ENCODE measurements around the gene UCMA.
"Not testable (repeated sequence)": the region's sequence is repeated elsewhere in the genome, so short reads cannot be mapped to it uniquely, and the experiment has no call there.

The UCMA gene

DNA sequence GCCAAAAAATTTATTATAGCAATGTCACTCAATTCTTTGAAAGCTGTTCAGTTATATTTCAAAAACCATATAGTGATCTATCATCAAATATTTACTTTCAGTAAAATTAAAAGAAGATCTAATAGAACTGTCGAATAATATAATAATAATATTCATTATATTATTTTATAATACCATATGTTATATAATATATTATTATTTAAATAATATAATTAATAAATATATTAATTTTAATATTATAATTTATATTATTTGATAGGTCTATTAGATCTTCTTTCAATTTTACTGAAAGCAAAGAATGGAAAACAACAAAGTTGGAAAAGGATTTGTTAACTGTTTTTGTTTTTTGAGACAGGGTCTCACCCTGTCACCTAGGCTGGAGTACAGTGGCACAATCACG is 22.5 kb upstream of the UCMA start:
- DNase-seq (ENCODE audit: insufficient read length), result no peak
- FAIRE-seq, result no peak
- no peak for TF ChIP-seq TAF1 (IDR thresholded peaks at IDR 0.05; ENCODE audit: borderline replicate concordance, low read depth, low read length)
- no peak for TF ChIP-seq POLR2AphosphoS5 (IDR thresholded peaks at IDR 0.05; ENCODE audit: low read depth, low read length)
- no peak for TF ChIP-seq POLR2A (IDR thresholded peaks at IDR 0.05; ENCODE audit: low read depth, low read length)

DNA sequence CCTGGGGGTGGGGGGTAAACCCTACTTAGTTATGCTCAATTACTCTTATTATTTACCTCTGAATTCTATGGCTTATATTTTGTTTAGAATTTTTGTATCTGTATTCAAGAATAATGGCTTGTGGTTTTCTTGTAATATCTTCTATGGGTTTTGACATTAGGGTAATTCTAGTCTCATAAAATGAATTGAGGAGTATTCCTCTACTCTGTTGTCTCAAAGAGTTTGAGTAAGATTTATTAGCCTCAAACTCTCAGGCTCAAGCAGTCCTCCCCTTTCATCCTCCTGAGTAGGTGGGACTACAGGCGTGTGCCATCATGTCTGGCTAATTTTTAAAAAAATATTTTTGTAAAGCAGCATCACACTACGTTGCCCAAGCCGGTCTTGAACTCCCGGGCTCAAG is 19.6 kb upstream of the UCMA start:
- DNase-seq (ENCODE audit: insufficient read length) (no peak), FAIRE-seq (no peak)
- TF ChIP-seq TAF1 (IDR thresholded peaks at IDR 0.05; ENCODE audit: borderline replicate concordance, low read depth, low read length) (no peak), POLR2AphosphoS5 (IDR thresholded peaks at IDR 0.05; ENCODE audit: low read depth, low read length) (no peak), POLR2A (IDR thresholded peaks at IDR 0.05; ENCODE audit: low read depth, low read length) (no peak)

DNA sequence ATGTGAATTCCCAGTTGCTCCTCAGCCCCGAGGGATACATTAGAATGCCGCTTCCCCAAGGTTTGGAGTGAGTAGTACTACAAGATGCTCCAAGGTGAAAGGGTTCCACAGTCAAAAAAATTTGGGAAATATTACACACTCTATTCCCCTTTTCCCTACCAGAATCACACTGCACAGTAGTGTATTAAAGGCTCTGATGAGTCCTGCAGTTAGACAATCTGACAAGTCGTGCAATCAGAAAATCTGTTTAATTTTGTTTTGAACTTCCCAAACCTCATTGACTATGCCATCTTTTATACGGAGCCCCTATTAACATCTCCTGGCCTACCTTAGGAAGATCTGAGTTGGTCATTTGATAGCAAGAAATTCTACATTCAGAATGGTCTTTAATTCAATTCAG is 13.6 kb upstream of the UCMA start:
- DNase-seq (ENCODE audit: insufficient read length), result no peak
- no peak for TF ChIP-seq POLR2AphosphoS5 (IDR thresholded peaks at IDR 0.05; ENCODE audit: low read depth, low read length)
- TF ChIP-seq TAF1 (IDR thresholded peaks at IDR 0.05; ENCODE audit: borderline replicate concordance, low read depth, low read length), result no peak
- FAIRE-seq, result no peak

DNA sequence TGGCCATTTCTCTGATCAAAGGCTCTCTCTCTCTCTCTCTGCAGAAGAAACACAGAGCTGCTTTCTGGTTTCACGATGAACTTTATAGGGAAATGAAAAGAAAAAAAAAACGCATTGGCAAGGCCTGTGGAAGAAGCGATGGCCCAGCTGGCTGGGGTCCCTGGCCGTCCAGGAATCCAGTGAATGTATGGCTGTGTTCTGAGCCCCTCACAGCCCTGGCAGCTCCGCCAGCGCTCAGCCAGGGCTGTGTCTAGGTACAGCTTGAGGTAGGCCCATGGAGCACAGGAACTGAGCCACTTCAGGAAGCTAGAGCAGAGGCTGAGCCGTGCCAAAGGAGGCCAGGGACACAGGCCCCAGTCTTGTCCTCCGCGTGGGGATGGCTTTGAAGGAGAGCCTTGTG is 13.1 kb upstream of the UCMA start:
- no peak for DNase-seq (ENCODE audit: insufficient read length)
- TF ChIP-seq POLR2A (IDR thresholded peaks at IDR 0.05; ENCODE audit: low read depth, low read length), result no peak
- no peak for FAIRE-seq

DNA sequence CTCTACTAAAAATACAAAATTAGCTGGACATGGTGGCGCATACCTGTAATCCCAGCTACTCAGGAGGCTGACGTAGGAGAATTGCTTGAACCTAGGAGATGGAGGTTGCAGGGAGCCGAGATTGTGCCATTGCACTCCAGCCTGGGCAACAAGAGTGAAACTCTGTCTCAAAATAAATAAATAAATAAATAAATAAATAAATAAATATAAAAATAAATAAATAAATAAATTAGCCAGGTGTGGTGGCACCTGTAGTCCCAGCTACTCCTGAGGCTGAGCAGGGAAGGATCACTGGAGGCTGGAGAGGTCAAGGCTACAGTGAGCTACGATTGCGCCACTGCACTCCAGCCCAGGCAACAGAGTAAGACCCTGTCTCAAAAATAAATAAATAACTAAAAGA is 8.1 kb upstream of the UCMA start:
- FAIRE-seq, result not testable (repeated sequence)

DNA sequence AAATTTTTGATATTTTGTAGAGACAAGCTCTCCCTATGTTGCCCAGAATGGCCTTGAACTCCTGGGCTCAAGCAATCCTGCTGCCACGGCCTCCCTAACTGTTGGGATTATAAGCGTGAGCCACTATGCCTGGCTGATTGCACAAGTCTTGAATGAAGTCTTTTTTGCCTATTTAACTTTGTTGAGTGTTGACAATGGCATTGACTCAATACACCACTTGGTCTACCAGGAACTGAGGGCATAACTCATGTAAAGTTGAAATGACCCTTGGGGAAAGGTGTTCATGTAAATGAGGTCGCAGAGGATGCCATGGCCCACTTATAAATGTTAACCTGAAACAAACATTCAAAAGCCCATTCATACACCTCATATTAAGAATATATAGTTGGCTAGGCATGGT is 7.4 kb upstream of the UCMA start:
- FAIRE-seq, result no peak
- DNase-seq (ENCODE audit: insufficient read length), result no peak
- TF ChIP-seq POLR2AphosphoS5 (IDR thresholded peaks at IDR 0.05; ENCODE audit: low read depth, low read length) (no peak), TAF1 (IDR thresholded peaks at IDR 0.05; ENCODE audit: borderline replicate concordance, low read depth, low read length) (no peak), POLR2A (IDR thresholded peaks at IDR 0.05; ENCODE audit: low read depth, low read length) (no peak)

More for the DNA sequence above, 8.1 kb upstream of the UCMA start:
- DNase-seq (ENCODE audit: insufficient read length), result not testable (repeated sequence)

DNA sequence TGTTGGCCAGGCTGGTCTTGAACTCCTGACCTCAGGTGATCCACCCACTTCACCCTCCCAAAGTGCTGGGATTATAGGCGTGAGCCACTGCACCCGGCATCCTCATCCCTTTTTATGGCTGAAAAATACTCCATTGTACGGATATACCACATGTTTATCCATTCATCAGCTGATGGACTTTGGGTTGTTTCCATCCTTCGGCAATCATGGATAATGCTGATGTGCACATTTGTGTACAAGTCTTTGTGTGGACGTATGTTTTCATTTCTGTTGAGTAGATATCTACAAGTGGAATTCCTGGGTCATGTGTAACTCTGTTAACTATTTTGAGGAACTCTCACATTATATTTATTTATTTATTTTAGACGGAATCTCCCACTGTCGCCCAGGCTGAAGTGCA is 5.7 kb upstream of the UCMA start:
- no peak for FAIRE-seq
- no peak for TF ChIP-seq TAF1 (IDR thresholded peaks at IDR 0.05; ENCODE audit: borderline replicate concordance, low read depth, low read length)
- TF ChIP-seq POLR2AphosphoS5 (IDR thresholded peaks at IDR 0.05; ENCODE audit: low read depth, low read length), result no peak
- TF ChIP-seq POLR2A (IDR thresholded peaks at IDR 0.05; ENCODE audit: low read depth, low read length), result no peak

DNA sequence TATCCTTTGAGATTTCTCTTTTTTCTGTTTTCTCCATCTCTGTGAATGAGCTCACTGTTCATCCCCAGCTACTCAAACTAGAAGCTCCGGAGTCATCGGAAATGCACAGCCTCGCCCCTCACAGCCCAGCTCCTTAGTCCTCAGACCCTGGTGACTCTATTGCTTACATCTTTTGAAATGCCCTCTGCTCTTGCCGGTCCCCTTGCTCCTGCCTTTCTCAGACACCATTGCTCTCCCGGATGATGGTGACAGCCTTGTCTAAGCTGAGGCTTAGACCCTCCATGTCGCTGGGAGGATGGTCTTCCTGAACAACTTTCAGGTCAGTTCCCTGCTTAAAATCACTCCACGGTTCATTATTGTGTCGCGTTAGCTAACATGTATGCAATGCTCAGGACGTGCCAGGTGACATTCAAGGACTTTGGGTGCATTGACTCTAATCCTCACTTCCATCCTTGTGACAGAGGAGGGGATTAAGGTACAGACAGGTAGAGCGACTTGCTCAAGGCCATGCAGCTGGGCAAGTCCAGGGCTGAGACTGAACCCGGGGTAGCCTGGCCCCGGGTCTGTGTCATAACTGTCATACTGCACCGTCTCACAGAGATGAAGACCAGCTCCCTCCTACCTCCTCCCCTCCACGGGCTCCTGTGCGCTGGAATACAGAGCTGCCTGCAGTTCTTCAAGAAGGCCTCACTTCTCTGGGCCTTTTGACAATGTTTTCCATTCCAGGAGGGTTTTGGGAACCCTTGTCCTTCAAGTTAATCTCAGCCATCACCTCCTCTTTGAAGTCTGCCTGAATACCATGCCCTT is 4.3 kb upstream of the UCMA start:
- FAIRE-seq (no peak), DNase-seq (ENCODE audit: insufficient read length) (no peak)
- TF ChIP-seq POLR2A (IDR thresholded peaks at IDR 0.05; ENCODE audit: low read depth, low read length) (no peak), POLR2AphosphoS5 (IDR thresholded peaks at IDR 0.05; ENCODE audit: low read depth, low read length) (no peak), TAF1 (IDR thresholded peaks at IDR 0.05; ENCODE audit: borderline replicate concordance, low read depth, low read length) (no peak)

More for the DNA sequence above, 5.7 kb upstream of the UCMA start:
- no peak for DNase-seq (ENCODE audit: insufficient read length)

DNA sequence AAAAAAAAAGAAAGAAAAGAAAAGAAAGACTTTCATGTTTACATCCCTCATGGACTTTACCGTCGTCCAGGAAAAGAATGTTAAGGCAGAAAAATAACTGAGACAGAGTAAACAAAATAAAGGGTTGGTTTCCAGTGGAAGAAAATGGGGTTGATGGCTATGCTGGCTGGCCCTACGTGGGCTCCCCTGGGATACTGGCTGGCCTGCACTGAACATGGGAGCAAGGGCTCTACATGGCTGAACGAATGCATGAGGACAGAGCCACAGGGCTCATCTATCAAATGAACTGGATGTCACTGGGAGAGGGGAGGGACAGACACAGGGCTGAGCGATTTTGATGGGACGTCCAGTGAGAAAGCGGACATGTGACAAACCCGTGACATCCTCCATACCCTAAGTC is 2.5 kb upstream of the UCMA start:
- DNase-seq (ENCODE audit: insufficient read length), result no peak
- no peak for TF ChIP-seq TAF1 (IDR thresholded peaks at IDR 0.05; ENCODE audit: borderline replicate concordance, low read depth, low read length)
- no peak for TF ChIP-seq POLR2A (IDR thresholded peaks at IDR 0.05; ENCODE audit: low read depth, low read length)
- TF ChIP-seq POLR2AphosphoS5 (IDR thresholded peaks at IDR 0.05; ENCODE audit: low read depth, low read length), result no peak
- FAIRE-seq, result no peak

DNA sequence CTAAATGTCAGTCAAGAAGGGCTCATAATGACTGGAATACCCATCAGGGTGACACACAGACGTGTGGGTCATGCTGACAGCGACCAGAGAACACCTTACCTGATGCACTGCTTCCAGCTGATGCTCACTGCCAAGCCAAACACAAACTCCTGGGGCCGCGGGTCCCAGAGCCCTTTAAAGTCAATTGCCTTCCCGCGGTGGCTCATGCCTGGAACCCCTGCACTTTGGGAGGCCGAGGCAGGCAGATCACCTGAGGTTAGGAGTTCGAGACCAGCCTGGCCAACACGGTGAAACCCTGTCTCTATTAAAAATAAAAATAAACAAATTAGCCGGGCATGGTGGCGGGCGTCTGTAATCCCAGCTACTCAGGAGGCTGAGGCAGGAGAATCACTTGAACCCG is 562 bp upstream of the UCMA start:
- not testable (repeated sequence) for FAIRE-seq; DNase-seq (ENCODE audit: insufficient read length)

DNA sequence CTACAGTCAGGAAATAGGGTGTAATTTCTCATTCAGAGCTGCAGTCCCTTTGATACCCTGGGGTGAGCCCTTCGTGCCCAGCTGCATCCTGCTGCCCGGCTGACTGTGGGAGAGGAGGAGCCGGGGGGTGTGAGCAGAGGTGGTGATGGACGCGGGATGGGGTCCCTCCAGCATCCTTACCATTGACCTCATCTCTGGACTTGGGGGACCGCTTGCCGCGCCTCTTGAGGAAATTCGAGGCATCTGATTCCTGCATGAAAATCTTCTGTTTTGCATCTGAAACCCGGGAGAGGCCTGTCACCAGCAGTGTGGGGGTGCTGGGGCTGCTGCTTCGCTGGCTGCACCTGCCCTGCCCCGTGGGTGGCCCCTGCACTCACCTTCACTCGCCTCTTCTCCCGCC is 816 bp downstream of the UCMA start:
- FAIRE-seq, result no peak
- TF ChIP-seq POLR2A (IDR thresholded peaks at IDR 0.05; ENCODE audit: low read depth, low read length) (no peak), TAF1 (IDR thresholded peaks at IDR 0.05; ENCODE audit: borderline replicate concordance, low read depth, low read length) (no peak), POLR2AphosphoS5 (IDR thresholded peaks at IDR 0.05; ENCODE audit: low read depth, low read length) (no peak)
- no peak for DNase-seq (ENCODE audit: insufficient read length)

DNA sequence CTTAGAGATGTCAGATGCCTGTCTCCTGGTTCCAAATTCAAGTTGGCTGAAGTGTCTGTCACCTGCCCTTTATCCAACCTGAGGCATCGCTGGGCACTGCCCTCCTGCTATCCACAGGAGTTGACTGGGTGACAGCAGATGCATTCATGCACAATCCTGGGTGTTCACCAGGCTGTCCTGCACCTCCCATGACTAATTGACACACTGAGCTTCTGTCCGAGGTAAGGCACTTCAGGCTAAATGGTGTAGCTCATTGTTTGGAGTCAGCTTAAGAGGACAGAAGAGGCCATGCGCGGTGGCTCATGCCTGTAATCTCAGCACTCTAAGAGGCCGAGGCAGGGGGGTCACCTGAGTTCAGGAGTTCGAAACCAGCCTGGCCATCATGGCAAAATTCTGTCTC is 2.4 kb downstream of the UCMA start:
- FAIRE-seq (no peak), DNase-seq (ENCODE audit: insufficient read length) (no peak)
- TF ChIP-seq TAF1 (IDR thresholded peaks at IDR 0.05; ENCODE audit: borderline replicate concordance, low read depth, low read length) (no peak), POLR2A (IDR thresholded peaks at IDR 0.05; ENCODE audit: low read depth, low read length) (no peak), POLR2AphosphoS5 (IDR thresholded peaks at IDR 0.05; ENCODE audit: low read depth, low read length) (no peak)

DNA sequence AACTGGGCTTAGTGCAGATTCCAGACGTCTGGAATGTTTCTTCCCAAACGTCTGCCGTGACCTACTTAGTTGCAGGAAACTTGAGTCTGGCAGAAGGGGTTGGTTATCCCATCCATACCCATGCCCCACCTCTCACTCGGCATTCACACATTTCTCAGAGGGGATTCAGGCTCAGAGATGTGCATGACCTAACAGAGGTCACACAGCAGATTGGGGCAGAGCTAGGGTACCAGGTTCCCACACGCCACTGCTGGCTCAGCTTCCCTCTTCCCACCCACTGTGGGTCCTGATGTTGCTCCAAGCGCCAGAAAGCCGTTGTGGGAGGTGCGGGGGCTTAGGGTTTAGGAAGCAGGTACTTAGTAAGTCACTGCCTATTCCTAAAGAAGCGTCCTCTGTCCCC is 3.0 kb downstream of the UCMA start:
- DNase-seq (ENCODE audit: insufficient read length) (no peak), FAIRE-seq (no peak)
- TF ChIP-seq POLR2A (IDR thresholded peaks at IDR 0.05; ENCODE audit: low read depth, low read length), result no peak
- TF ChIP-seq TAF1 (IDR thresholded peaks at IDR 0.05; ENCODE audit: borderline replicate concordance, low read depth, low read length), result no peak
- TF ChIP-seq POLR2AphosphoS5 (IDR thresholded peaks at IDR 0.05; ENCODE audit: low read depth, low read length), result no peak
